Astrocyte of the cerebellum (primary cell): ENCODE results near the gene HCFC1.

Source experiments
- DNase-seq: peaks from one replicate; pipeline ENCODE4 v3.0.0-alpha.2; 2011; ENCODE audit warnings: low read depth
- H3K4me3 ChIP-seq: 2 replicates; pipeline ENCODE4 v1.5.1; 2011; ENCODE audit warnings: mild to moderate bottlenecking, low read depth, low read length, moderate library complexity
- in situ Hi-C: cut with HindIII; loops from 2 replicates; pipeline ENCODE4 v1.10.0; 2017; ENCODE audit warnings: low sequenced_read_pairs
- TF ChIP-seq, protein P1 (sequence below): IDR thresholded peaks from 2 replicates; pipeline ENCODE4 v1.5.1; 2012; ENCODE audit warnings: low read length, low read depth, moderate library complexity, mild to moderate bottlenecking; ENCODE audit errors: missing control alignments

HCFC1 gene

GRCh38 chrX:153925739-153926551, 45.7 kb downstream of the HCFC1 start, which contains the start of gene ARHGAP4:
Gene ARHGAP4, minus strand, starts transcription at chrX:153926264. Its CDS starts 62 bp downstream, at chrX:153926202.
- DNase-seq: no peak
- TF ChIP-seq, protein P1, sequence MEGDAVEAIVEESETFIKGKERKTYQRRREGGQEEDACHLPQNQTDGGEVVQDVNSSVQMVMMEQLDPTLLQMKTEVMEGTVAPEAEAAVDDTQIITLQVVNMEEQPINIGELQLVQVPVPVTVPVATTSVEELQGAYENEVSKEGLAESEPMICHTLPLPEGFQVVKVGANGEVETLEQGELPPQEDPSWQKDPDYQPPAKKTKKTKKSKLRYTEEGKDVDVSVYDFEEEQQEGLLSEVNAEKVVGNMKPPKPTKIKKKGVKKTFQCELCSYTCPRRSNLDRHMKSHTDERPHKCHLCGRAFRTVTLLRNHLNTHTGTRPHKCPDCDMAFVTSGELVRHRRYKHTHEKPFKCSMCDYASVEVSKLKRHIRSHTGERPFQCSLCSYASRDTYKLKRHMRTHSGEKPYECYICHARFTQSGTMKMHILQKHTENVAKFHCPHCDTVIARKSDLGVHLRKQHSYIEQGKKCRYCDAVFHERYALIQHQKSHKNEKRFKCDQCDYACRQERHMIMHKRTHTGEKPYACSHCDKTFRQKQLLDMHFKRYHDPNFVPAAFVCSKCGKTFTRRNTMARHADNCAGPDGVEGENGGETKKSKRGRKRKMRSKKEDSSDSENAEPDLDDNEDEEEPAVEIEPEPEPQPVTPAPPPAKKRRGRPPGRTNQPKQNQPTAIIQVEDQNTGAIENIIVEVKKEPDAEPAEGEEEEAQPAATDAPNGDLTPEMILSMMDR: no peak

DNA sequence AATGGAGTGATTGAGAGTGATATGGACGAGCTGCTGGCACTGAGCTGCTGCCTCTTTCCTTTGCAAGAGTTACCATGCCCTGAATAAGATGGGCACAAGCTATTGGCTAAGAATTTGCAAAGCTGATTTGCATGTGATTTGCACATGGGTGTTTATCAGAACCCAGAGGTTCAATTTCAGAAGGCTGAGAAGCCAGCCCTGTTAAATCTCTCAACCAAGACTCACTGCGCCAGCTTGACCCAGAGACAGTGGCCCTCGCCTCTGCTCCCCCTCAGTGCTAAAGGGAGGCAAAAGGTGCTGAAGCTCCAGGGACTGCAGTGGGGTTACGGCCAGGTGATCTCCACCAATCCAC, 46.3 kb downstream of the HCFC1 start:
- H3K4me3 ChIP-seq: no peak overlapping the region
- no peak for DNase-seq
- TF ChIP-seq, protein P1: no peak
- in situ Hi-C loops: no loop called here

More at GRCh38 chrX:153925739-153926551, 45.7 kb downstream of the HCFC1 start, which contains the start of gene ARHGAP4:
- in situ Hi-C loops: no loop called here
- H3K4me3 ChIP-seq: peak within 1 kb of the TSS; percentile 55

- DNase-seq: no peak
- no peak overlapping the region for H3K4me3 ChIP-seq
- in situ Hi-C loops: no loop called here
- TF ChIP-seq, protein P1: peak; percentile 4
Measured at GRCh38 chrX:153924149-153924861, 47.3 kb downstream of the HCFC1 start.

DNA sequence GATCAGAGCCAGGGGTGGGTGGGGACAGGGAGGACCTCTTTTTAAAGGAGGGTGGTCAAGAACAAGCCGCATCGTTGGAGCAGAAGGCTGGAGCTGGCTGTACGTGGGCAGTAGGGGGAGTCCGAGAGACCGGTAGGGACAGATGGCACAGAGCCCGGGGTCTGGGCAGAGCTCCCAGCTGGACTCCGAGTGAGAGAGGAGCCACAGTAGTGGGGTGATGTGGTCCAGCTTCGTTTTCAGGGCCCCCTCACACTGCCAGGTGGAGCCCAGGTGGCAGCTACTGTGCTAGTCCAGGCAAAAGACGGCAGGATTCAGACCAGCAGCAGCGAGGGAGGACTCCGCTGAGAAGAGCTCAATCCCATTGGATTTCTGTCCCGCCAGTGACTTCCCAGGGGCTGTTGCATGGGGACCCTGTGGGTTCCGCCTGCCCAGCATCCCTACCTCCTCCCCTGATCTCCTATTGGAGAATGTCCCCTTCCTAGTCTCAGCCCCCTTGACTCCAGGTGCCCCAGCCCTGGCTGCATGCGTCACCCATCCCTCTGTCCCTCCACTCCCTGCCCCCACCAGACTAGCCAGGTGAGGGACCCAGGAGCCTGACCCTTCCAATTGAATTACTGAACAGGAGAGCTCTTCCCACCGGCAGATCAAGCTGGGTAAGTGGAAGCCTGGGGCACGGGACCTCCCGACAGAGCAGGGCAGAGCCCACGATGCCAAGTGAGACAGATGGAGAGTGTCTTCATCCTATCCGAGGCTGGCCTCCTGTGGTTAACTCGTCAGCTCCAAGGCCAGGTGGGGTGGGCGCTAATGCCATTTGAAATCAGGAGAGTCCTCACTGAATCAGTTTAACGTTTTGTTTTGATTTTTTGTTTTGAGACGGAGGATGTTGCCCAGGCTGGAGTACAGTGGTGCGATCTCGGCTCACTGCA, 48.4 kb downstream of the HCFC1 start:
- no peak overlapping the region for H3K4me3 ChIP-seq
- TF ChIP-seq, protein P1: peak; percentile 63
- no peak for DNase-seq
- in situ Hi-C loops: no loop called here

DNA sequence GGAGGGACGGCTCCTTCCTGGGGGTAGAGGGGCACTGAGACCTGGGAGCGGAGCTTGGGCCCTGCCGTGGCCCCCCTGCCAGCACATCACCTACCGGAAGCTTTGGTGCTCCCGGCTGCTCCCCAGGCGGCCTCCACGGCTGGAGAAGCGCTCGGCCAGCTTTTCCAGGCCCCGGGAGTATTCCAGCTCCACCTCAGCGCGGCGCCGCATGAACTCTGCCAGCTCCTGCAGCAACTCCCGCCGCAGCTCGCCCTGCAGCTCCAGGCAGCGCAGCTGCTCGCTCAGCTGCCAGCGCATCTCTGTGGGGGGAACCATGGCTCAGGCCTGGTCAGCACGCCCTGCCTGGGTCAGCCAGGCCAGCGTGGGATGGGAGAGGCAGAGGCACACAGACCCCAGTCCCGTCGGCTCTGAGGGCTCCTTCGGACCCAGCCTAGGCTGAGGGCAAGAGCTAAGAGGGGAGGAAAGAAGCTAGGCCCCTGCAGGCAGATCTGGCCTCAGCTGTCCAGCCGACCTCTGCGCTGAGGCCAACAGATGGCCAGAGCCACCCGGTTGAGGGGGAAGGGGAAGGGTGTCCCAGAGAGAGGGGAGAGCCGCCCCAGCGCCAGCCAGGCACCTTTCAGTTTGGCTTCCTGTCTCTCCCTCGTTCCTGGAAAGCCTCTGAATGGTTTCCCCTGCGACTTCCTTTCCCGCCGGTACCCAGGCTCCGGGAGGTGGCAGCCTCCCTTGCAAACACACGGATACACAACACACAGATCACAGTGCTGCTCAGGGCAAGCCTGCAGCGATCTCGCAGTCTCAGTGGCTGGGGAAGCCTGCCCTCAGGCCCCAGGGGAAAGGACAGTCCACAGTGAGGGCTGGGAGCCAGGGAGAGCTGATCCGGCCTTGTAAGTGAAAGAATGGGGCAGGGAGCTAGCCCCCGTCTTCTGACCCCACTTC, 49.8 kb downstream of the HCFC1 start:
- H3K4me3 ChIP-seq: no peak overlapping the region
- no peak for DNase-seq
- in situ Hi-C loops: no loop called here
- TF ChIP-seq, protein P1: no peak
